Uterus (tissue), 4 donors: ENCODE data around the gene ASB10. TPM values are rescaled to one million over a fixed set of nuclear protein-coding genes. Genes with fewer than 3 reads are reported as not detected.

ENCODE experiments used
- DNase-seq, 2 donors: peaks; one replicate each; pipeline ENCODE4 v3.0.0-alpha.2; 2019 to 2020
- H3K27ac ChIP-seq, 2 donors: fragments of 200-600 bp; sonication (generic); 1 replicate in 1 of 2; 2 replicates in 1 of 2; pipeline ENCODE4 v1.5.1; 2016 to 2018
- H3K27me3 ChIP-seq, 2 donors: fragments of 200-600 bp; sonication (generic); one replicate each; pipeline ENCODE4 v1.5.1; 2018 to 2019; ENCODE audit warnings: control low read depth in 1 of 2
- H3K36me3 ChIP-seq, 2 donors: fragments of 200-600 bp; sonication (generic); one replicate each; pipeline ENCODE4 v1.5.1; 2019; ENCODE audit warnings: control low read depth in 1 of 2
- H3K4me1 ChIP-seq, 2 donors: fragments of 200-600 bp; sonication (generic); one replicate each; pipeline ENCODE4 v1.5.1; 2018 to 2019; ENCODE audit warnings: control low read depth in 1 of 2
- H3K4me3 ChIP-seq, 2 donors: fragments of 200-600 bp; sonication (generic); 1 replicate in 1 of 2; 2 replicates in 1 of 2; pipeline ENCODE4 v1.5.1; 2018 to 2019; ENCODE audit warnings: mild to moderate bottlenecking in 1 of 2
- H3K9me3 ChIP-seq, 2 donors: fragments of 200-600 bp; sonication (generic); one replicate each; pipeline ENCODE4 v1.5.1; 2019; ENCODE audit warnings: control low read depth in 1 of 2
- CTCF ChIP-seq, 4 experiments: fragments of 200-600 bp in 2 of 4; fragments of 450-650 bp in 2 of 4; sonication (generic) in 2 of 4; IDR thresholded peaks; one replicate each; pipeline ENCODE4 v1.5.1; 2016 to 2019; ENCODE audit warnings: antibody characterized with exemption in 4 of 4, mild to moderate bottlenecking in 2 of 4, moderate library complexity in 1 of 4
- POLR2A ChIP-seq, 2 donors: fragments of 450-650 bp; IDR thresholded peaks; one replicate each; pipeline ENCODE4 v1.6.1; 2016; ENCODE audit warnings: antibody characterized with exemption in 2 of 2, mild to moderate bottlenecking in 1 of 2, moderate library complexity in 1 of 2
- intact Hi-C: fragments of 100-400 bp; cut with DNase I; formaldehyde crosslinking; loops from one replicate; pipeline ENCODE4 v1.15.1; 2023; ENCODE audit warnings: low total_unique reads
- total RNA-seq, 4 donors: library from RNA; depleted of rRNA in 3 of 4; stranded (reverse); fragments of >200 nt in 3 of 4; gene quantifications; one replicate each; pipeline versions ENCODE4 v1.1.0 to v1.2.4, GENCODE V29; 2014 to 2023
- donor health status: DM: yes; HTN: yes; CAD: no.

Gene ASB10
- total RNA-seq, 4 donors from 2014 or later = not detected

GRCh38 chr7:151144387-151144786 lies 42.7 kb downstream of the ASB10 start:
- no peaks in the 10 kb centered on the region for H3K4me1 ChIP-seq
- no peak for DNase-seq
- H3K27me3 ChIP-seq = no peaks in the 10 kb centered on the region
- TF ChIP-seq POLR2A (IDR thresholded peaks at IDR 0.05) (no peak), CTCF (IDR thresholded peaks at IDR 0.05) (no peak)
- no peaks in the 10 kb centered on the region for H3K36me3 ChIP-seq
- no peak overlapping the region for H3K4me3 ChIP-seq
- H3K9me3 ChIP-seq = no peaks in the 10 kb centered on the region
- H3K27ac ChIP-seq = no peak overlapping the region
- intact Hi-C loops = loop anchor here (10.0 kb wide), 1 partner anchor 50 kb away; no protein-coding TSS in a partner anchor

- H3K27me3 ChIP-seq = no peaks in the 10 kb centered on the region
- no peaks in the 10 kb centered on the region for H3K4me1 ChIP-seq
- peak; percentile 14 for DNase-seq
- H3K27ac ChIP-seq = no peak overlapping the region
- TF ChIP-seq POLR2A (IDR thresholded peaks at IDR 0.05) = no peak
- TF ChIP-seq CTCF (IDR thresholded peaks at IDR 0.05) = no peak
- intact Hi-C loops = loop anchor here (10.0 kb wide), 1 partner anchor 51 kb away; no protein-coding TSS in a partner anchor
- no peaks in the 10 kb centered on the region for H3K9me3 ChIP-seq
- H3K36me3 ChIP-seq = no peaks in the 10 kb centered on the region
- no peak overlapping the region for H3K4me3 ChIP-seq
Measured at GRCh38 chr7:151143261-151144015, 43.6 kb downstream of the ASB10 start.

- no peaks in the 10 kb centered on the region for H3K4me1 ChIP-seq
- no peaks in the 10 kb centered on the region for H3K27me3 ChIP-seq
- DNase-seq = no peak
- no peaks in the 10 kb centered on the region for H3K36me3 ChIP-seq
- intact Hi-C loops = loop anchor here (10.0 kb wide), 1 partner anchor 52 kb away; no protein-coding TSS in a partner anchor
- no peak overlapping the region for H3K4me3 ChIP-seq
- H3K27ac ChIP-seq = no peak overlapping the region
- H3K9me3 ChIP-seq = no peaks in the 10 kb centered on the region
- no peak for TF ChIP-seq POLR2A (IDR thresholded peaks at IDR 0.05)
- TF ChIP-seq CTCF (IDR thresholded peaks at IDR 0.05) = no peak
Measured at GRCh38 chr7:151142686-151143040, 44.4 kb downstream of the ASB10 start.

GRCh38 chr7:151141855-151142685 lies 45.0 kb downstream of the ASB10 start:
- peak in 1 of 2 donors; percentile 16 for DNase-seq
- no peaks in the 10 kb centered on the region for H3K27me3 ChIP-seq
- no peak overlapping the region for H3K4me3 ChIP-seq
- no peaks in the 10 kb centered on the region for H3K9me3 ChIP-seq
- no peaks in the 10 kb centered on the region for H3K4me1 ChIP-seq
- intact Hi-C loops = loop anchor here (10.0 kb wide), 1 partner anchor 53 kb away; no protein-coding TSS in a partner anchor
- H3K27ac ChIP-seq = no peak overlapping the region
- TF ChIP-seq POLR2A (IDR thresholded peaks at IDR 0.05) (no peak), CTCF (IDR thresholded peaks at IDR 0.05) (no peak)
- no peaks in the 10 kb centered on the region for H3K36me3 ChIP-seq
